Small intestine (tissue), 7 donors: Measurements from ENCODE around the gene PDCD4. TPM values are rescaled to one million over a fixed set of nuclear protein-coding genes. Genes with fewer than 3 reads are reported as not detected.
A peak's percentile ranks its signal among the peaks of the same experiment; 100 is the strongest.

Experiments
- DNase-seq, 2 donors: peaks; one replicate each; pipeline versions ENCODE4 v3.0.0 to v3.0.0-alpha.2; 2013
- FAIRE-seq: peaks from 2 replicates; lab custom pipeline; 2012; peaks lifted over from hg19 to GRCh38; lab: Jason Lieb, UNC
- H3K27ac ChIP-seq, 3 donors: one replicate each; pipeline ENCODE4 v1.5.1; 2013; ENCODE audit warnings: low read length in 2 of 3, mild to moderate bottlenecking in 2 of 3, control low read depth in 1 of 3, inconsistent platforms in 1 of 3, low read depth in 1 of 3, moderate library complexity in 1 of 3
- H3K27me3 ChIP-seq, 3 donors: one replicate each; pipeline ENCODE4 v1.6.1; 2013; ENCODE audit warnings: low read length in 3 of 3, inconsistent platforms in 1 of 3; ENCODE audit not compliant: control insufficient read depth in 3 of 3, insufficient read depth in 3 of 3
- H3K36me3 ChIP-seq, 3 donors: one replicate each; pipeline ENCODE4 v1.6.1; 2013; ENCODE audit warnings: low read length in 3 of 3, inconsistent platforms in 1 of 3, low read depth in 1 of 3, mild to moderate bottlenecking in 1 of 3, moderate library complexity in 1 of 3; ENCODE audit not compliant: control insufficient read depth in 3 of 3, insufficient read depth in 2 of 3
- H3K4me1 ChIP-seq, 3 donors: one replicate each; pipeline ENCODE4 v1.6.1; 2013; ENCODE audit warnings: low read length in 2 of 3, inconsistent platforms in 1 of 3, low read depth in 1 of 3, mild to moderate bottlenecking in 1 of 3, moderate library complexity in 1 of 3; ENCODE audit not compliant: control insufficient read depth in 3 of 3, insufficient read depth in 2 of 3
- H3K4me3 ChIP-seq, 3 donors: one replicate each; pipeline ENCODE4 v1.5.1; 2013; ENCODE audit warnings: low read length in 3 of 3, control low read depth in 1 of 3, inconsistent platforms in 1 of 3, low read depth in 1 of 3, mild to moderate bottlenecking in 1 of 3, moderate library complexity in 1 of 3
- H3K9me3 ChIP-seq, 2 donors: one replicate each; pipeline ENCODE4 v1.6.1; 2013; ENCODE audit warnings: low read depth in 1 of 2, low read length in 1 of 2; ENCODE audit not compliant: control insufficient read depth in 2 of 2, insufficient read depth in 1 of 2
- WGBS, 3 donors: extraction: QIAGEN DNeasy Blood & Tissue Kit; methylation state at CpG; one replicate each; pipeline ENCODE4 v1.1.7; 2013; 5-methylcytosine and 5-hydroxymethylcytosine counted together
- polyA plus RNA-seq, 4 donors: library from polyadenylated mRNA; stranded (reverse) in 3 of 4; unstranded in 1 of 4; fragments of 200-250 nt in 3 of 4; fragments of 120-200 nt in 1 of 4; gene quantifications; one replicate each; pipeline versions ENCODE4 v1.2.1 to v1.2.3, GENCODE V29; 2013
- donor health status: healthy with polysubstance abuse.
- donor health status: control.
- donor health status: control.
- donor health status: Bipolar disorder and iron deficiency.
- donor health status: healthy.

PDCD4 gene
- polyA plus RNA-seq, 4 donors = 111 to 346 (median 216) TPM

- peak overlapping the region; percentile 67 to 82 (median 69) for H3K27ac ChIP-seq
- H3K27me3 ChIP-seq = no peaks in the 10 kb centered on the region
- DNase-seq (peak; percentile 67 to 75), FAIRE-seq (no peak)
- no peaks in the 10 kb centered on the region for H3K36me3 ChIP-seq
- peaks cover 27 to 83% (median 31%) of the 10 kb centered on the region in 3 donors for H3K4me1 ChIP-seq
- no peaks in the 10 kb centered on the region for H3K9me3 ChIP-seq
- 19 to 62% (median 42%) methylated on average over 6 to 8 of the region's 8 CpGs for WGBS, 3 donors
- no peak overlapping the region for H3K4me3 ChIP-seq
These were observed 27.7 kb upstream of the PDCD4 start for GRCh38 chr10:110843796-110844616.

- Histone ChIP-seq H3K4me3 (no peak overlapping the region), H3K27me3 (no peaks in the 10 kb centered on the region), H3K27ac (peak overlapping the region; percentile 67 to 82 (median 69)), H3K4me1 (peaks cover 28 to 79% (median 31%) of the 10 kb centered on the region in 3 donors), H3K36me3 (no peaks in the 10 kb centered on the region), H3K9me3 (no peaks in the 10 kb centered on the region)
- no peak for DNase-seq
- WGBS, 3 donors = 75 to 84% (median 81%) methylated on average over 3 to 4 of the region's 4 CpGs
- FAIRE-seq = no peak
These were observed 27.2 kb upstream of the PDCD4 start for GRCh38 chr10:110844617-110844881.

DNA sequence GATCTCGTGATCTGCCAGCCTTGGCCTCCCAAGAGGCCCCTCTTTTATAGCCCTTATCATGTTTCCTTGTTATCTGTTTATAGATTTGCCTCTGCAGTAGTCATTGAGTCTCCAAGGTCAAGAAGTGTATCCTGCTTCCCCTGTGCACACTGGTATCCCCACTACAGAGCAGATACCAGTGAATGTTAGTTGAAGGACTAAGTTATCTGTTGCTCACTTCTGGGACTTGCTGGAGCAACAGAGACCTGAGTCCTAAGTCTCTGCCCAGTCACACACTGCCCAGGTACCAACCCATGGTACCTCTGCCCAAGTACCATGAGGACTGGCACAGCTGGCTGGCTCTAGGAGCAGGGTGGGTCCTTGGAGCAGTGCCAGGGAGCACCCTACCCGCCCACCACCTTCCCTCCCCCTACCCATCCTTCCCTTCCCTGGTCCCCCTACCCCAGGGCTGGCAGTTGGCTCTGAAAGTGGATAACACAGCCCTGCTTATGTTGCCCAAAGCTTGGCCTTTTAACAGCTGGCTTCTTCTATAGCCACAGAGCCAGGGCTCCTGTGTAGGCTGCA, 26.5 kb upstream of the PDCD4 start:
- Histone ChIP-seq H3K9me3 (no peaks in the 10 kb centered on the region), H3K4me1 (peaks cover 29 to 73% (median 31%) of the 10 kb centered on the region in 3 donors), H3K36me3 (no peaks in the 10 kb centered on the region), H3K27ac (peak overlapping the region; percentile 71 to 91 (median 87)), H3K4me3 (no peak overlapping the region), H3K27me3 (no peaks in the 10 kb centered on the region)
- 6 to 63% (median 47%) methylated on average over 2 of the region's 2 CpGs for WGBS, 3 donors
- FAIRE-seq (no peak), DNase-seq (peak in 1 of 2 donors; percentile 76)

- Histone ChIP-seq H3K36me3 (no peaks in the 10 kb centered on the region), H3K4me3 (no peak overlapping the region), H3K27me3 (no peaks in the 10 kb centered on the region), H3K4me1 (peaks cover 28 to 66% (median 29%) of the 10 kb centered on the region in 3 donors), H3K27ac (peak overlapping the region; percentile 78 to 91 (median 87)), H3K9me3 (no peaks in the 10 kb centered on the region)
- FAIRE-seq = no peak
- peak; percentile 88 to 98 for DNase-seq
- 11 to 61% (median 38%) methylated on average over 3 of the region's 3 CpGs for WGBS, 3 donors
These were observed 25.7 kb upstream of the PDCD4 start for GRCh38 chr10:110845756-110846620.

DNA sequence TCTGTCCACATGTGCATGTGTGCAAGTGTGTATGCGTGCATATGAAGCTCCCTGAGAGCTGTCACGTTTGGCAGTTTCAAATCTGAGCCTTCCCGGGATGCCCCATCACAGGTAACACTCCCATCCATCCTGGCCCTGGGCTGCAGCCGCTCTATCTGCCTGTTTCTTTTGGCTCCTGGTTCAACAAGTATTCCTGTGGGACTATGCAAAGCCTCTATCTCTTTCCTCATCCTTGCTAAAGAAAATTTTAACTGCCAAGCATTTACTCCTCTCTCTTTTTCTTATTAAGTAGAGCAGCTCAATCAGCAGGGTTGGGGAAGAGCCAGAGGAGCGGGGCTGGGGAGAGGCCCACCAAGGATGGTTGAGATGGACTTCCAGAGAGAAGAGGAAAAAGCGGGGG, 24.4 kb upstream of the PDCD4 start:
- Histone ChIP-seq H3K4me1 (peaks cover 23 to 60% (median 31%) of the 10 kb centered on the region in 3 donors), H3K9me3 (no peaks in the 10 kb centered on the region), H3K4me3 (no peak overlapping the region), H3K27me3 (no peaks in the 10 kb centered on the region), H3K27ac (peak overlapping the region; percentile 78 to 91 (median 87)), H3K36me3 (no peaks in the 10 kb centered on the region)
- 75 to 82% (median 77%) methylated on average over 6 of the region's 6 CpGs for WGBS, 3 donors
- FAIRE-seq = no peak
- DNase-seq = no peak

- no peaks in the 10 kb centered on the region for H3K27me3 ChIP-seq
- 62 to 71% (median 66%) methylated on average over 2 of the region's 2 CpGs for WGBS, 3 donors
- no peaks in the 10 kb centered on the region for H3K9me3 ChIP-seq
- DNase-seq = no peak
- no peak overlapping the region for H3K4me3 ChIP-seq
- no peaks in the 10 kb centered on the region for H3K36me3 ChIP-seq
- no peak overlapping the region for H3K27ac ChIP-seq
- no peak for FAIRE-seq
- H3K4me1 ChIP-seq = peaks cover 15 to 60% (median 29%) of the 10 kb centered on the region in 3 donors
These were observed 23.6 kb upstream of the PDCD4 start for GRCh38 chr10:110848106-110848505.

GRCh38 chr10:110850099-110850498, 21.6 kb upstream of the PDCD4 start:
- no peak overlapping the region for H3K4me3 ChIP-seq
- FAIRE-seq = no peak
- H3K36me3 ChIP-seq = no peaks in the 10 kb centered on the region
- H3K27me3 ChIP-seq = no peaks in the 10 kb centered on the region
- no peak for DNase-seq
- H3K27ac ChIP-seq = no peak overlapping the region
- H3K9me3 ChIP-seq = no peaks in the 10 kb centered on the region
- WGBS, 3 donors = 79 to 91% (median 90%) methylated on average over 3 of the region's 3 CpGs
- H3K4me1 ChIP-seq = peaks cover 12 to 42% (median 26%) of the 10 kb centered on the region in 3 donors

DNA sequence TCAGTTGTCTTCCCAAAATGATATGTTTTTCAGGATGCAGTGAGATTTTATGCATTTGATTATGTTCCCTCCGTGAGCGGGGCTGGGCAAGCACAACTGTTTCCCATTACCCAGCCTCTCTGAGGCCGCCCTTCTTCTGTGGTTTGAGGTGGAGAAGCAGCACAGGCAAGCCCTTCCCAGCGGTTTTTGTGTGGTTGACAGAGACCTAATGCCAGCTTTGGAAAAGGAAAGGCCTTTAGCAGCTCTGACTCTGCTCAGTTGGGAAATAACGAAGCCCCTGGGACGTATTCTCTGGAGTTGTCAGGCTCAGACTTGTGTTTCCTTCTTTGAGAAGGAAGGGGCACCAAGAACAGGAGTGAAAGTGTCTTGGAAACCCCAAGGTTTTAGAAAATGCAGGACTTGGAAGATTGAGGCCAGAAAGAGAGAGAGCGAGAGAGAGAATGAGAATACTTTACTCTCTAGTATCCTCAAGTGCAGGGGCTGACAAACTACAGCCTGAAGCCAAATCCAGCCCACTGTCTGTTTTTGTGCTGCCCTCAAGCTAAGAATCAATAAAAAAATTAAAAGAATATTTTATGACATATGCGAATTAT, 20.6 kb upstream of the PDCD4 start:
- WGBS, 3 donors = 73 to 86% (median 74%) methylated on average over 8 of the region's 8 CpGs
- H3K9me3 ChIP-seq = no peaks in the 10 kb centered on the region
- DNase-seq = no peak
- H3K27me3 ChIP-seq = no peaks in the 10 kb centered on the region
- H3K4me3 ChIP-seq = no peak overlapping the region
- H3K36me3 ChIP-seq = no peaks in the 10 kb centered on the region
- FAIRE-seq = no peak
- H3K4me1 ChIP-seq = peaks cover 11 to 34% (median 26%) of the 10 kb centered on the region in 3 donors
- peak overlapping the region in 2 of 3 donors; percentile 14 to 37 for H3K27ac ChIP-seq
